Nephron progenitor cell (in vitro differentiated cells): Measurements from ENCODE around the gene DGKQ.

Source experiments
- DNase-seq: peaks from one replicate; pipeline ENCODE4 v3.0.0; 2021
- H3K27ac Mint-ChIP-seq: 2 replicates; pipeline ENCODE4 v1.8.0; 2021; ENCODE audit warnings: mild to moderate bottlenecking, moderate library complexity, mixed read lengths
- H3K27me3 Mint-ChIP-seq: 2 replicates; pipeline ENCODE4 v1.8.0; 2021; ENCODE audit warnings: mild to moderate bottlenecking, low read depth, mixed read lengths; ENCODE audit not compliant: poor library complexity
- H3K36me3 Mint-ChIP-seq: 2 replicates; pipeline ENCODE4 v1.8.0; 2021; ENCODE audit warnings: low read depth, mixed read lengths
- H3K4me1 Mint-ChIP-seq: 2 replicates; pipeline ENCODE4 v1.8.0; 2021; ENCODE audit warnings: mixed read lengths
- H3K4me3 Mint-ChIP-seq: 2 replicates; pipeline ENCODE4 v1.8.0; 2021; ENCODE audit warnings: mild to moderate bottlenecking, moderate library complexity, mixed read lengths
- H3K9me3 Mint-ChIP-seq: 2 replicates; pipeline ENCODE4 v1.8.0; 2021; ENCODE audit warnings: mild to moderate bottlenecking, moderate library complexity, mixed read lengths
- CTCF ChIP-seq: fragments of 200-600 bp; sonication (generic); IDR thresholded peaks from 2 replicates; pipeline ENCODE4 v1.5.0; 2021; ENCODE audit warnings: antibody characterized with exemption

The DGKQ gene

DNA sequence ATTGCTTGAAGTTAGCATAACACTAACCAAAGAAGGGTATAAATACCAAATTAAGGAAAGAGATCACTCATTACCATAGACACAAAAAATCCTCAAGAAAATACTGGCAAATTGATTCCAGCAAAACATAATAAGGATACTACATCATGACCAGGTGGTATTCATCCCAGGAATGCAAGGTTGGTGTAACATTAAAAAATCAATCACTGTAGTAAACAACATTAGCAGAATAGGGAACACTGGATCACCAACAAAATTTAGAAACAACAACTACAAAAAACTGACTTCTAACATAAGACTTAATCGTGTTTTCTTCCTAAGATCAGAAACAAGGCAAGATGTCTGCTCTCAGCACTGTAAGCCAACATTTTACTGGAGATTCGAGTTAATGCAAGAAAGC, 55.4 kb downstream of the DGKQ start:
- H3K27ac Mint-ChIP-seq: no peak overlapping the region
- no peak for TF ChIP-seq CTCF
- DNase-seq: no peak
- peaks cover 52% of the 10 kb centered on the region for H3K36me3 Mint-ChIP-seq
- peaks cover 23% of the 10 kb centered on the region for H3K4me1 Mint-ChIP-seq
- H3K9me3 Mint-ChIP-seq: peaks cover 24% of the 10 kb centered on the region
- H3K4me3 Mint-ChIP-seq: no peak overlapping the region
- H3K27me3 Mint-ChIP-seq: no peaks in the 10 kb centered on the region

- H3K4me1 Mint-ChIP-seq: peaks cover 28% of the 10 kb centered on the region
- no peak overlapping the region for H3K27ac Mint-ChIP-seq
- peaks cover 24% of the 10 kb centered on the region for H3K9me3 Mint-ChIP-seq
These were observed 55.9 kb downstream of the DGKQ start for GRCh38 chr4:917466-917865.

DNA sequence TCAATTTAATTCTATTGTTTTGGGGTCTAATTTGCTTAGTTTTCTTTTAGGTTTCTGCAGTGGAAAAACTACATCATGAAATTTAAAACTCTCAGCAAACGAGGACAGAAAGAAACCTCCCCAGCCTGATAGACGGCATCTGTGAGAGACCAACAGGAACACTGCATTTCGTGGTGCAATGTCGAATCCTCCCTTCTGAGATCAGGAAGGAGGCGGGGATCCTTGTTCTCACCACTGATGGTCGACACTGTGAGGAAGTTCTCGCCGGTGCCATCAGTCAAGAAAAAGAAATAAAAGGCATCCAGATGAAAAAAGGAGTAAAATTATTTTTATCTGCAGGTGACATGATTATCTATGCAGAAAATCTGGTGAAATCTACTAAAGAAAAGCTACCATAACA, 57.8 kb downstream of the DGKQ start:
- H3K4me3 Mint-ChIP-seq: no peak overlapping the region

More at GRCh38 chr4:917466-917865, 55.9 kb downstream of the DGKQ start:
- peaks cover 50% of the 10 kb centered on the region for H3K36me3 Mint-ChIP-seq
- no peak for TF ChIP-seq CTCF
- no peak for DNase-seq
- H3K27me3 Mint-ChIP-seq: no peaks in the 10 kb centered on the region
- H3K4me3 Mint-ChIP-seq: no peak overlapping the region

GRCh38 chr4:915041-915474, 58.3 kb downstream of the DGKQ start:
- H3K27me3 Mint-ChIP-seq: peaks cover 3% of the 10 kb centered on the region
- peaks cover 24% of the 10 kb centered on the region for H3K9me3 Mint-ChIP-seq
- H3K27ac Mint-ChIP-seq: peak overlapping the region; percentile 82
- H3K4me3 Mint-ChIP-seq: no peak overlapping the region
- no peak for TF ChIP-seq CTCF
- H3K36me3 Mint-ChIP-seq: peaks cover 43% of the 10 kb centered on the region
- no peak for DNase-seq
- H3K4me1 Mint-ChIP-seq: peaks cover 35% of the 10 kb centered on the region

More for the DNA sequence above, 57.8 kb downstream of the DGKQ start:
- Mint-ChIP-seq H3K9me3 (peaks cover 24% of the 10 kb centered on the region), H3K27me3 (peaks cover 3% of the 10 kb centered on the region), H3K36me3 (peaks cover 47% of the 10 kb centered on the region), H3K4me1 (peaks cover 35% of the 10 kb centered on the region), H3K27ac (no peak overlapping the region)
- no peak for DNase-seq
- no peak for TF ChIP-seq CTCF

DNA sequence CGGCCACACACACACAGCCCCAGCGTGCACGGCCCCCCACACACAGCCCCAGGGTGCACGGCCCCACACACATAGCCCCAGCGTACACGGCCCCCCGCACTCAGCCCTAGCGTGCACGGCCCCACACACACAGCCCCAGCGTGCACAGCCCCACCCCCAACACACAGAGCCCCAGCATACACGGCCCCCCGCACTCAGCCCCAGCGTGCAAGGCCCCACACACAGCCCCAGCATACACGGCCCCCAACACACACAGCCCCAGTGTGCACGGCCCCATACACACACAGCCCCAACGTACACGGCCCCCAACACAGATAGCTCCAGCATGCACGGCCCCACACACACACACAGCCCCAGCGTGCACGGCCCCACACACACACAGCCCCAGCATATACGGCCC, 58.8 kb downstream of the DGKQ start:
- peaks cover 22% of the 10 kb centered on the region for H3K9me3 Mint-ChIP-seq
- no peak overlapping the region for H3K4me3 Mint-ChIP-seq
- no peak for DNase-seq
- no peak for TF ChIP-seq CTCF
- H3K4me1 Mint-ChIP-seq: peaks cover 35% of the 10 kb centered on the region
- peaks cover 3% of the 10 kb centered on the region for H3K27me3 Mint-ChIP-seq
- H3K27ac Mint-ChIP-seq: peak overlapping the region; percentile 82
- H3K36me3 Mint-ChIP-seq: peaks cover 38% of the 10 kb centered on the region

GRCh38 chr4:913280-913618, 60.1 kb downstream of the DGKQ start:
- no peak overlapping the region for H3K27ac Mint-ChIP-seq
- DNase-seq: no peak

More at GRCh38 chr4:913280-913618, 60.1 kb downstream of the DGKQ start:
- no peak overlapping the region for H3K4me3 Mint-ChIP-seq
- TF ChIP-seq CTCF: no peak
- H3K36me3 Mint-ChIP-seq: peaks cover 32% of the 10 kb centered on the region
- peaks cover 35% of the 10 kb centered on the region for H3K4me1 Mint-ChIP-seq
- peaks cover 3% of the 10 kb centered on the region for H3K27me3 Mint-ChIP-seq
- peaks cover 18% of the 10 kb centered on the region for H3K9me3 Mint-ChIP-seq
